DMS114 treated with DMSO at 0.1 percent for 48 hours (cell line): ENCODE data around the gene AP1G2.

Experiments used
- DNase-seq: peaks from one replicate; lab custom pipeline; 2025; ENCODE audit not compliant: unreplicated experiment; lab: John Stamatoyannopoulos, UW

Gene AP1G2

GRCh38 chr14:23520899-23521533, 46.6 kb downstream of the AP1G2 start:
- no peak for DNase-seq

- no peak for DNase-seq
Observed at GRCh38 chr14:23518709-23519108, 48.9 kb downstream of the AP1G2 start.

GRCh38 chr14:23517650-23518326, 49.8 kb downstream of the AP1G2 start:
- DNase-seq, result no peak

- DNase-seq, result no peak
Observed at GRCh38 chr14:23514644-23514957, 53.0 kb downstream of the AP1G2 start.

GRCh38 chr14:23513818-23514643, 53.6 kb downstream of the AP1G2 start:
- DNase-seq, result no peak

- no peak for DNase-seq
Observed at GRCh38 chr14:23513005-23513817, 54.4 kb downstream of the AP1G2 start.

GRCh38 chr14:23512156-23512555, 55.4 kb downstream of the AP1G2 start:
- DNase-seq, result no peak
